ENCODE measurements around the gene TBXA2R.

The TBXA2R gene

DNA sequence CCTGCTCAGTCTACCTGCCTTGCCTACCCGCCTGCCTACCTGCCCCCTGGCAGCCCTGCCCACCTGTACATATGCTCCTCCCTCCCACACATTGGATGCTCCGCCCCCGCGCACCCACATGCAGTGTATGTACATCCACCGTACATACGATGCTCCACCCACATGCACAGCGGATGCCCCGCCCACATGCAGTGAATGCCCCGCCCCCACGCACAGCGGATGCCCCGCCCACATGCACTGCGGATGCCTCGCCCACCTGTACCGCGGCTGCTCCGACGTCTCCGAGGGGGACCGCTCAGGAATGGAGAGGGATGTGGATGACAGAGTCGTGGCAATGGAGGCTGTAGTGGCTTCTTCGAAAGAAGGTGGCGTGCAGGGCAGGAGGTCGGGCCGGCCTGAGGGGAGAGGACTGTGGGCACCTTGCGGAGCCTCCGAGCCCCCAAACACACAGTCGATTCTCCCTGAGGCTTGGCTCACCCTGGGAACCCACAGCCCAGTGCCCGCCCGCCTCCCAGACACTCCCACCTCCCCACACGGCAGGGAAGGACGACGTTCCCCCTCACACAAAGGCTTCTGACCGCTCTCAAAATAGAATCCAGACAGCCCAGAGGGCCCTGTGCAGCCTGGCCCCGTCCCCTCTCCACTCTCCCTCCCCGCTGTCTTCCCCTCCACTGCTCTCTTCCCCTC, 36.5 kb upstream of the TBXA2R start:
- no peak for TF ChIP-seq CTCF (IDR thresholded peaks at IDR 0.05)

- no peak for TF ChIP-seq CTCF (IDR thresholded peaks at IDR 0.05)
Measured at GRCh38 chr19:3642296-3642695, 35.6 kb upstream of the TBXA2R start.

GRCh38 chr19:3641515-3642269, 35.0 kb upstream of the TBXA2R start:
- TF ChIP-seq CTCF (IDR thresholded peaks at IDR 0.05), result no peak

DNA sequence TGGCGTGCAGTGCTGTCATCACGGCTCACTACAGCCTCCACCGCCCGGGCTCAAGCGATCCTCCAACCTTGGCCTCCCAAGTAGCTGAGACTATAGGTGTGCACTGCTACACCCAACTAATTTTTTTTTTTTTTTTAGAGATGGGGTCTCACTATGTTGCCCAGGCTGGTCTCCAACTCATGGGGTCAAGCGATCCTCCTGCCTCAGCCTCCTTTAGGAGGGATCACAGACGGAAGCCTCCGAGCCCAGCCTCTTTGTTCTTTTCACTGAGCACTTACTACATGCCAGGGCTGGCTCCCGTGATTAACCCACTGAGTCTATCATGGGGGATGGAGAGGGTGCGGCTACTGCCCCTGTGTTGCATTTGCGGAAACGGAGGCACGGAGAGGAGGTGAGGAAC, 32.8 kb upstream of the TBXA2R start:
- TF ChIP-seq CTCF (IDR thresholded peaks at IDR 0.05), result no peak

DNA sequence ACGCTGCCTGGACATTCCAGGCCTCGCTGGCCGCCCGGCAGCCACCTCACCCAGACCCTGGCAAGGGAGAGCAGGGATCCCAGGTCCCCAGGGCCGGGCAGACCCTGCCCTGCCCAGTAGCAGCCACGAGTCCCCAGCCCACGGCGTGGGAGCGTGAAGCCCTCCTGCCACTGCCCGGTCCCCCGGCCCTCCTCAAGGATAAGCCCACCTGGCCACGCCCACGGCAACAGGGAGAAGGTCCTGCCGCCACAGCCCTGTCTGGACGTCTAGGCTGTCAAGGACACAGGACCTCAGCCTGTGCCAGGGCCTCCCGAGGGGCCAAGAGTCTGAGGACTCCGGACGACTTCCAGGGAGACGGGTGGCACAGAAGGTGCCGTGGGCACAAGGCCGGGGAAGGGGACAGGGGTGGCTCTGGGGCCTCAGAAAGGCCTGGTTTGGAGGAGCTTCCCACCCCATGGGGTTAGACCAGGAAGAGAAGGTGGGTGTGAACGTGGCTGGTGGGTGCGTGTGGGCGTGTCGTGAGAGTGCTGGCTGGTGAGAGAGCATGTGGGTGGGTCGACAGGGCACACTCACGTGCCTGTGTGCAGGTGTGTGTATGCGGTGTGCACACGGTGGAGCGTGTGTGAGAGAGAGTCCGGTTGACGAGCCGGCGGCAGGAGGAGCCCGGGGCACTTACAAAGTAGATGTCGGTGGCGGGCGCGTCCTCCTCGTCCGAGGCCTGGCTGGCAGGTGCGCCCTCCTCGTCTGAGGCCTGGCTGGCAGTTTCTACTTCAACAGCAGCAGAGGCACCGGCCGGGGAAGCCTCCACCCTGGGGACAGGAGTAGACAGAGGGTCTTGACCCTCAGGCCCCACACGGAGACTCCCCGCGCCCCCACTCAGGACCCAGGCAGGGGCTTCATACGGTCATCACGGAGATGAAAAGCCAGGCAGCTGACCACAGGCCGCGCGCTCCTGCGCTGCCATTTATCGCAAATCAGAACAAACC, 31.8 kb upstream of the TBXA2R start:
- no peak for TF ChIP-seq CTCF (IDR thresholded peaks at IDR 0.05)

DNA sequence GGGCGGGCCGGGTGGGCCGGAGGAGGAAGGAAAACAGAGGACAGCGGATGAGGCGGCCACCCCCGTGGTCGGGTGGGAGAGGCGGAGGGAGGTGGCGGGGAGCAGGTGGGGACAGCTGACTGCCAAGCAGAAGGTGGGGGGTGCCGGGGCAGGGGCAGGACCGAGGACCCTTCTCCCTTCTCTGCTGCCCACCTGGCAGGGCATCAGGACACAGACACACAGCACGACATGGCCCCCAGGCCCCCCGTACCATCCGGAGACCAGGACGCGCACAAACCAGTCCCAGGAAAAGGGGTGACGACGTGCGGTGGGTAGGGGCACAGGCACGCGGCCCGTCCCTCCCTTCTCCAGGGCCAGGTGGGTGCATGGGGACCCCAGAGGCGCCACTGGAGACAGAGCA, 30.9 kb upstream of the TBXA2R start:
- TF ChIP-seq CTCF (IDR thresholded peaks at IDR 0.05), result no peak

DNA sequence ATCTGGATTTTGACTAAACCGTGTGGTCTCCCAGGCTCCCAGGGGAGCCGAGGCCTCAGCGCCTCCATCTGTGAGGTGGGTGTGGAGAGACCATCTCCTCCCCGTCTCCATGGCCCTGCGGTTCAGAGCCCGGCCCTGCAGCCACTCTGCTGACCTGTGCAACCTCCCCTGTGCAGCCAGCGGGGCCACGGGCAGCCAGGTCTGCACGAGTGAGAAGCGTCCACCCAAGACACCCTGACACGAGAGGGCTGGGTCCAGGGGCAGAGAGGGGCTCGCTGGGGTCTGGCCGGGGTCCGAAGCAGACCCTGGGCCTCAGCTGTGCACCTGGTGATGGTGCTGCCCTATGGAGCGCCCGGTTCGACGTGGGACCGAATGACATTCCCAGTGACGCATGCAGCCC, 30.3 kb upstream of the TBXA2R start:
- TF ChIP-seq CTCF (IDR thresholded peaks at IDR 0.05), result no peak

Data from LNCAP (cell line).